NCI-H524 (cell line): ENCODE data around the gene MED6.

Experiments used
- DNase-seq, 2 experiments: peaks; one replicate each; lab custom pipeline; 2025; lab: John Stamatoyannopoulos, UW

Gene MED6

GRCh38 chr14:70599345-70599744 lies 1.1 kb downstream of the MED6 start:
- DNase-seq: no peak

GRCh38 chr14:70597731-70598130 lies 2.7 kb downstream of the MED6 start:
- no peak for DNase-seq

- no peak for DNase-seq
Observed at GRCh38 chr14:70595443-70596185, 4.8 kb downstream of the MED6 start.

GRCh38 chr14:70594461-70594860 lies 6.0 kb downstream of the MED6 start:
- DNase-seq: no peak

- peak in 1 of 2 experiments; percentile 19 for DNase-seq
Observed at GRCh38 chr14:70585231-70585630, 15.2 kb downstream of the MED6 start.

GRCh38 chr14:70576891-70577290 lies 23.6 kb downstream of the MED6 start:
- no peak for DNase-seq

GRCh38 chr14:70573050-70573449 lies 27.4 kb downstream of the MED6 start:
- DNase-seq: no peak

GRCh38 chr14:70571139-70571538 lies 29.3 kb downstream of the MED6 start:
- DNase-seq: no peak

- DNase-seq: peak; percentile 76 to 93
Observed at GRCh38 chr14:70567791-70568190, 32.7 kb downstream of the MED6 start.

- DNase-seq: peak in 1 of 2 experiments; percentile 10
Observed at GRCh38 chr14:70563869-70564268, 36.6 kb downstream of the MED6 start.

GRCh38 chr14:70563417-70563816 lies 37.0 kb downstream of the MED6 start:
- DNase-seq: no peak

GRCh38 chr14:70558356-70558755 lies 42.1 kb downstream of the MED6 start:
- no peak for DNase-seq

GRCh38 chr14:70555890-70556289 lies 44.6 kb downstream of the MED6 start:
- no peak for DNase-seq

GRCh38 chr14:70538087-70538486 lies 62.4 kb downstream of the MED6 start:
- DNase-seq: no peak

- DNase-seq: no peak
Observed at GRCh38 chr14:70536830-70537229, 63.6 kb downstream of the MED6 start.

- no peak for DNase-seq
Observed at GRCh38 chr14:70534904-70535303, 65.6 kb downstream of the MED6 start, which contains the start of gene ADAM20. Gene ADAM20 (minus strand): TSS chr14:70535004. CDS start chr14:70524757, 10,247 bp downstream.
